Keratinocyte (primary cell): ENCODE measurements around the gene IFTAP. TPM values are rescaled to one million over a fixed set of nuclear protein-coding genes. Genes with fewer than 3 reads are reported as not detected.
"Not testable (repeated sequence)": the region's sequence is repeated elsewhere in the genome, so short reads cannot be mapped to it uniquely, and the experiment has no call there.

Source experiments
- DNase-seq: peaks from one replicate; pipeline ENCODE4 v3.0.0-alpha.2; 2011; ENCODE audit warnings: low read depth, missing footprints, low spot score
- FAIRE-seq: peaks from 2 replicates; lab custom pipeline; 2011; peaks lifted over from hg19 to GRCh38; lab: Jason Lieb, UNC
- H2AFZ ChIP-seq: 2 replicates; pipeline ENCODE4 v1.6.0; 2012; ENCODE audit warnings: low read length, control low read depth, inconsistent platforms; ENCODE audit not compliant: control insufficient read depth
- H3K27ac ChIP-seq: 2 replicates; pipeline ENCODE4 v1.5.1; 2011; ENCODE audit warnings: low read length; ENCODE audit not compliant: control insufficient read depth, insufficient read depth
- H3K27me3 ChIP-seq: 3 replicates; pipeline ENCODE4 v1.6.0; 2011; ENCODE audit warnings: low read length; ENCODE audit not compliant: control insufficient read depth, insufficient read depth; ENCODE audit errors: extremely low read depth
- H3K36me3 ChIP-seq, 2 experiments: 2 replicates in 1 of 2; 3 replicates in 1 of 2; pipeline ENCODE4 v1.5.1; 2011; ENCODE audit warnings: low read length in 2 of 2, mild to moderate bottlenecking in 1 of 2; ENCODE audit not compliant: control insufficient read depth in 2 of 2, insufficient read depth in 2 of 2; ENCODE audit errors: extremely low read depth in 1 of 2
- H3K4me1 ChIP-seq: 3 replicates; pipeline ENCODE4 v1.5.1; 2011; ENCODE audit warnings: low read length; ENCODE audit not compliant: control insufficient read depth, insufficient read depth; ENCODE audit errors: extremely low read depth
- H3K4me2 ChIP-seq: 3 replicates; pipeline ENCODE4 v1.6.0; 2011; ENCODE audit warnings: low read depth, low read length; ENCODE audit not compliant: control insufficient read depth, insufficient read depth; ENCODE audit errors: extremely low read depth
- H3K4me3 ChIP-seq, 3 experiments: fragments of 200-600 bp in 1 of 3; sonication (generic) in 1 of 3; 2 replicates in 2 of 3; 3 replicates in 1 of 3; pipeline ENCODE4 v1.5.1; 2011 to 2016; ENCODE audit warnings: low read length in 3 of 3, mild to moderate bottlenecking in 3 of 3, control low read depth in 2 of 3, inconsistent platforms in 1 of 3, low read depth in 1 of 3, mixed read lengths in 1 of 3, mixed run types in 1 of 3, moderate library complexity in 1 of 3; ENCODE audit not compliant: control insufficient read depth in 2 of 3, insufficient read depth in 2 of 3; ENCODE audit errors: extremely low read depth in 1 of 3
- H3K79me2 ChIP-seq: 2 replicates; pipeline ENCODE4 v1.6.0; 2012; ENCODE audit warnings: low read length; ENCODE audit not compliant: control insufficient read depth, insufficient read depth
- H3K9ac ChIP-seq: 3 replicates; pipeline ENCODE4 v1.6.0; 2011; ENCODE audit warnings: low read length; ENCODE audit not compliant: control insufficient read depth, insufficient read depth; ENCODE audit errors: extremely low read depth
- H3K9me1 ChIP-seq: 3 replicates; pipeline ENCODE4 v1.6.0; 2011; ENCODE audit warnings: low read length; ENCODE audit not compliant: control insufficient read depth, insufficient read depth; ENCODE audit errors: extremely low read depth
- H3K9me3 ChIP-seq: 2 replicates; pipeline ENCODE4 v1.5.1; 2012; ENCODE audit warnings: low read depth, low read length; ENCODE audit not compliant: control insufficient read depth
- H4K20me1 ChIP-seq: 3 replicates; pipeline ENCODE4 v1.6.0; 2011; ENCODE audit warnings: low read length; ENCODE audit not compliant: control insufficient read depth, insufficient read depth; ENCODE audit errors: extremely low read depth
- CTCF ChIP-seq, 3 experiments: IDR thresholded peaks in 1 of 3; conservative IDR thresholded peaks in 1 of 3; optimal IDR thresholded peaks in 1 of 3; 2 replicates in 2 of 3; 3 replicates in 1 of 3; pipeline versions ENCODE3 to v1.5.1; 2011; ENCODE audit warnings: low read length in 3 of 3, mild to moderate bottlenecking in 3 of 3, moderate library complexity in 2 of 3, control low read depth in 1 of 3, inconsistent platforms in 1 of 3; ENCODE audit not compliant: insufficient read depth in 2 of 3; ENCODE audit errors: extremely low read depth in 1 of 3
- EZH2 ChIP-seq: IDR thresholded peaks from one replicate; pipeline ENCODE4 v1.6.1; 2012; ENCODE audit warnings: inconsistent platforms, mild to moderate bottlenecking, low read length, moderate library complexity
- dilution Hi-C: fragments of 300-500 bp; cut with MboI; formaldehyde crosslinking; loops from one replicate; pipeline ENCODE4 v1.7.0; 2020; ENCODE audit warnings: low sequenced_read_pairs; ENCODE audit not compliant: extremely low pct_ligation_motif_present
- polyA plus RNA-seq, 5 experiments: library from polyadenylated mRNA; depleted of rRNA in 3 of 5; stranded (reverse) in 3 of 5; stranded (forward) in 1 of 5; unstranded in 1 of 5; fragments of >200 nt; gene quantifications; 1 replicate in 1 of 5; 2 replicates in 3 of 5; 3 replicates in 1 of 5; pipeline versions ENCODE4 v1.2.1 to v1.2.3, GENCODE V29; 2011 to 2012; ENCODE audit warnings: missing spikeins in 2 of 5, low read depth in 1 of 5, low replicate concordance in 1 of 5

IFTAP gene
- polyA plus RNA-seq, 1 donor (not counting 4 experiments of a cell fraction or from before 2014, with no cell fraction given): 22.8 TPM

- Histone ChIP-seq H3K79me2 (no peaks in the 10 kb centered on the region), H3K4me1 (no peaks in the 10 kb centered on the region), H3K36me3 (no peaks in the 10 kb centered on the region), H4K20me1 (no peaks in the 10 kb centered on the region), H2AFZ (no peak overlapping the region), H3K27ac (no peak overlapping the region), H3K27me3 (no peaks in the 10 kb centered on the region), H3K4me3 (no peak overlapping the region), H3K4me2 (no peak overlapping the region), H3K9me1 (no peaks in the 10 kb centered on the region), H3K9me3 (no peaks in the 10 kb centered on the region), H3K9ac (no peak overlapping the region)
- DNase-seq (peak; percentile 13), FAIRE-seq (no peak)
- dilution Hi-C loops: no loop called here
- TF ChIP-seq EZH2 (no peak), CTCF (optimal IDR thresholded peaks at IDR 0.05 in 1 of 3, IDR thresholded peaks at IDR 0.05 in 1 of 3, conservative IDR thresholded peaks at IDR 0.05 in 1 of 3; ENCODE audit: extremely low read depth in 1 of 3, insufficient read depth in 2 of 3, low read length in 3 of 3) (peak in 2 of 3 experiments; percentile 48 to 54)
Measured at GRCh38 chr11:36672815-36673450, 78.6 kb downstream of the IFTAP start.

- H2AFZ ChIP-seq, H3K9me3 ChIP-seq, H3K4me1 ChIP-seq, H3K27ac ChIP-seq, H3K9ac ChIP-seq, DNase-seq, H3K27me3 ChIP-seq, H3K36me3 ChIP-seq, H4K20me1 ChIP-seq, dilution Hi-C loops, H3K9me1 ChIP-seq, H3K4me2 ChIP-seq, FAIRE-seq, H3K79me2 ChIP-seq, H3K4me3 ChIP-seq: not testable (repeated sequence)
Measured at GRCh38 chr11:36679547-36679946, 85.2 kb downstream of the IFTAP start.

- dilution Hi-C loops: no loop called here
- no peak overlapping the region for H3K27ac ChIP-seq
- no peak for TF ChIP-seq CTCF (optimal IDR thresholded peaks at IDR 0.05 in 1 of 3, IDR thresholded peaks at IDR 0.05 in 1 of 3, conservative IDR thresholded peaks at IDR 0.05 in 1 of 3; ENCODE audit: extremely low read depth in 1 of 3, insufficient read depth in 2 of 3, low read length in 3 of 3)
- TF ChIP-seq EZH2: no peak
- H3K79me2 ChIP-seq: no peaks in the 10 kb centered on the region
- no peaks in the 10 kb centered on the region for H3K4me1 ChIP-seq
- H3K9me3 ChIP-seq: no peaks in the 10 kb centered on the region
- H3K4me3 ChIP-seq: no peak overlapping the region
- no peaks in the 10 kb centered on the region for H3K36me3 ChIP-seq
- no peaks in the 10 kb centered on the region for H4K20me1 ChIP-seq
- no peak for FAIRE-seq
- H2AFZ ChIP-seq: no peak overlapping the region
- H3K9ac ChIP-seq: no peak overlapping the region
- no peak overlapping the region for H3K4me2 ChIP-seq
- DNase-seq: no peak
- H3K27me3 ChIP-seq: peaks cover 3% of the 10 kb centered on the region
- no peaks in the 10 kb centered on the region for H3K9me1 ChIP-seq
Measured at GRCh38 chr11:36683818-36684217, 89.5 kb downstream of the IFTAP start.
